GM23338 (cell line): ENCODE data around the gene CBX6. TPM values are rescaled to one million over a fixed set of nuclear protein-coding genes. Genes with fewer than 3 reads are reported as not detected.

Experiments used
- ATAC-seq: fragments of 200-7000 bp; cut with Tn5 transposase; 3 replicates; pipeline ENCODE4 v1.9.1; 2020
- DNase-seq: peaks from one replicate; pipeline ENCODE4 v3.0.0-alpha.2; 2015; ENCODE audit warnings: low spot score
- H2AFZ ChIP-seq: fragments of 200-600 bp; sonication (generic); 2 replicates; pipeline ENCODE4 v1.8.0; 2016; ENCODE audit warnings: antibody characterized with exemption, mild to moderate bottlenecking, moderate library complexity
- H3F3A ChIP-seq: fragments of 200-600 bp; sonication (generic); replicated peaks from 2 replicates; pipeline ENCODE4 v1.8.0; 2017; ENCODE audit warnings: antibody characterized with exemption, mixed run types, low read depth
- H3K27ac ChIP-seq: fragments of 200-600 bp; sonication (generic); 2 replicates; pipeline ENCODE4 v1.6.1; 2016; ENCODE audit warnings: low read depth
- H3K27me3 ChIP-seq: fragments of 200-600 bp; sonication (generic); 2 replicates; pipeline ENCODE4 v1.8.0; 2016; ENCODE audit warnings: mild to moderate bottlenecking, mixed run types, moderate library complexity; ENCODE audit not compliant: insufficient read depth
- H3K36me3 ChIP-seq: fragments of 200-600 bp; sonication (generic); 2 replicates; pipeline ENCODE4 v1.8.0; 2016; ENCODE audit warnings: mild to moderate bottlenecking; ENCODE audit not compliant: insufficient read depth
- H3K4me1 ChIP-seq: fragments of 200-600 bp; sonication (generic); 2 replicates; pipeline ENCODE4 v1.8.0; 2016; ENCODE audit warnings: mild to moderate bottlenecking, moderate library complexity; ENCODE audit not compliant: insufficient read depth
- H3K4me2 ChIP-seq: fragments of 200-600 bp; sonication (generic); 2 replicates; pipeline ENCODE4 v1.7.1; 2017; ENCODE audit warnings: mixed run types
- H3K4me3 ChIP-seq: fragments of 200-600 bp; sonication (generic); 2 replicates; pipeline ENCODE4 v1.6.1; 2016; ENCODE audit warnings: mixed run types
- H3K79me2 ChIP-seq: fragments of 200-600 bp; sonication (generic); replicated peaks from 2 replicates; pipeline ENCODE4 v1.8.0; 2017; ENCODE audit warnings: mild to moderate bottlenecking; ENCODE audit not compliant: insufficient read depth
- H3K9me2 ChIP-seq: fragments of 200-600 bp; sonication (generic); 2 replicates; pipeline ENCODE4 v1.8.0; 2017; ENCODE audit not compliant: insufficient read depth
- H4K20me1 ChIP-seq: fragments of 200-600 bp; sonication (generic); replicated peaks from 2 replicates; pipeline ENCODE4 v1.8.0; 2017; ENCODE audit warnings: mild to moderate bottlenecking; ENCODE audit not compliant: insufficient read depth
- H3K27ac Mint-ChIP-seq: 2 replicates; pipeline ENCODE4 v1.8.0; 2020; ENCODE audit warnings: inconsistent platforms, mild to moderate bottlenecking, moderate library complexity, mixed read lengths
- H3K27me3 Mint-ChIP-seq: 3 replicates; pipeline ENCODE4 v1.8.0; 2022; ENCODE audit warnings: low read depth, mild to moderate bottlenecking, moderate library complexity, mixed read lengths, inconsistent platforms; ENCODE audit not compliant: insufficient read depth, poor library complexity
- H3K36me3 Mint-ChIP-seq: 3 replicates; pipeline ENCODE4 v1.8.0; 2021; ENCODE audit warnings: low read depth, mild to moderate bottlenecking, inconsistent platforms, moderate library complexity, mixed read lengths
- H3K4me1 Mint-ChIP-seq: 3 replicates; pipeline ENCODE4 v1.8.0; 2020; ENCODE audit warnings: mild to moderate bottlenecking, inconsistent platforms, mixed read lengths
- H3K4me3 Mint-ChIP-seq: 3 replicates; pipeline ENCODE4 v1.8.0; 2021; ENCODE audit warnings: moderate library complexity, mild to moderate bottlenecking, inconsistent platforms, mixed read lengths
- H3K9me3 Mint-ChIP-seq: 3 replicates; pipeline ENCODE4 v1.8.0; 2020; ENCODE audit warnings: moderate library complexity, mild to moderate bottlenecking, inconsistent platforms, mixed read lengths
- CREB1 ChIP-seq: fragments of 250-450 bp; sonication (Bioruptor Pico); IDR thresholded peaks from 2 replicates; pipeline ENCODE4 v1.5.0; 2020; ENCODE audit warnings: low read depth, mild to moderate bottlenecking, moderate library complexity
- EZH2 ChIP-seq: fragments of 200-600 bp; sonication (generic); IDR thresholded peaks from one replicate; pipeline ENCODE4 v1.8.0; 2017; ENCODE audit warnings: antibody characterized with exemption, mild to moderate bottlenecking, low read depth; ENCODE audit not compliant: unreplicated experiment
- EZH2phosphoT487 ChIP-seq: fragments of 200-600 bp; sonication (generic); IDR thresholded peaks from one replicate; pipeline ENCODE4 v1.8.1; 2018; ENCODE audit warnings: antibody characterized with exemption; ENCODE audit not compliant: unreplicated experiment
- JUNB ChIP-seq: IDR thresholded peaks from one replicate; pipeline ENCODE4 v1.6.1; 2016; ENCODE audit warnings: antibody characterized with exemption; ENCODE audit not compliant: unreplicated experiment
- NANOG ChIP-seq: IDR thresholded peaks from 2 replicates; pipeline ENCODE4 v1.6.1; 2016; ENCODE audit warnings: antibody characterized with exemption, borderline replicate concordance
- POLR2AphosphoS5 ChIP-seq: IDR thresholded peaks from 2 replicates; pipeline ENCODE4 v1.6.1; 2016; ENCODE audit warnings: antibody characterized with exemption, low read depth
- STAT1 ChIP-seq: IDR thresholded peaks from one replicate; pipeline ENCODE4 v1.6.1; 2016; ENCODE audit warnings: antibody characterized with exemption; ENCODE audit not compliant: unreplicated experiment
- ZNF114 ChIP-seq: fragments of 250-450 bp; sonication (Bioruptor Pico); IDR thresholded peaks from 2 replicates; pipeline ENCODE4 v1.5.0; 2020; ENCODE audit warnings: mild to moderate bottlenecking, moderate library complexity
- ZNF331 ChIP-seq: fragments of 250-450 bp; sonication (Bioruptor Pico); IDR thresholded peaks from 2 replicates; pipeline ENCODE4 v1.5.0; 2020; ENCODE audit warnings: low read depth, mild to moderate bottlenecking, moderate library complexity
- polyA plus RNA-seq: library from polyadenylated mRNA; unstranded; fragments of >200 nt; fragmentation: Nextera tagmentation; extraction: Ambion mirVana; gene quantifications from 2 replicates; pipeline ENCODE4 v1.2.1, GENCODE V29; 2016
- total RNA-seq: library from RNA; depleted of rRNA; stranded (reverse); fragments of >200 nt; shearing (Covaris generic); gene quantifications from 2 replicates; pipeline ENCODE4 v1.2.3, GENCODE V29; 2014
- TF ChIP-seq, protein P1 (sequence below), 2 experiments: fragments of 200-600 bp in 1 of 2; sonication (generic) in 1 of 2; conservative IDR thresholded peaks; 2 replicates each; pipeline versions ENCODE4 v1.5.1 to v1.6.1; 2016 to 2017; ENCODE audit warnings: antibody characterized with exemption in 2 of 2, low read depth in 2 of 2, mild to moderate bottlenecking in 2 of 2, moderate library complexity in 1 of 2
- TF ChIP-seq, protein P2 (sequence below): fragments of 250-450 bp; sonication (Bioruptor Pico); IDR thresholded peaks from 2 replicates; pipeline ENCODE4 v1.5.0; 2020; ENCODE audit warnings: mild to moderate bottlenecking, moderate library complexity
- TF ChIP-seq, protein P3 (sequence below): IDR thresholded peaks from 2 replicates; pipeline ENCODE4 v1.6.1; 2016; ENCODE audit warnings: antibody characterized with exemption
- TF ChIP-seq, protein P4 (sequence below): IDR thresholded peaks from one replicate; pipeline ENCODE4 v1.6.1; 2018; ENCODE audit warnings: antibody characterized with exemption; ENCODE audit not compliant: unreplicated experiment

The CBX6 gene
- total and polyA plus RNA-seq, 2 experiments from 2014 or later, result 18.5 to 23.0 TPM

DNA sequence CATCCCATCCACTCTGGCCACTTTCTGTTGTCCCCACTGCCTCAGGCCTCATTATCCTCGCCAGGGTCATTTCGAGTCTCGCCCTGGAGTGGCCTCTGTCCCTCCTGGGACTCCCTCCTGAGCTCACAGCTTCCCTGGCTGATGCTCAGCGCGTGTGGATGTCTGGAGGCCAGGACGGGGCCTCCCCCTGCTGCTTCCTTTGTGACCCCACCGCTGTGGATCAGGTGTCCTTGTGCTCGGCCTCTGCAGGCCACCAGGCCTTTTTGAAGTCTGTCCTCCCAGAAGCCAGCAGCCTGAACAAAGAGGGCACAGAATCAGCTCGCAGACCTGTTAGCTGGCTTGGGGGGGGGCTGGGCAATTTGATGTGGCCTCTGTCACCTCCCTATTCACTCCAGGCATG is 13.5 kb downstream of the CBX6 start:
- Mint-ChIP-seq H3K27ac (no peak overlapping the region), H3K4me3 (no peak overlapping the region), H3K36me3 (no peaks in the 10 kb centered on the region), H3K9me3 (no peaks in the 10 kb centered on the region), H3K4me1 (peaks cover 31% of the 10 kb centered on the region), H3K27me3 (peaks cover 18% of the 10 kb centered on the region)
- Histone ChIP-seq H3K79me2 (no peaks in the 10 kb centered on the region), H3K4me1 (peaks cover 29% of the 10 kb centered on the region), H3F3A (peaks cover 4% of the 10 kb centered on the region; the same call in 1 of the 2 replicates), H3K27ac (no peak overlapping the region), H3K36me3 (no peaks in the 10 kb centered on the region), H3K27me3 (no peaks in the 10 kb centered on the region), H3K9me2 (no peaks in the 10 kb centered on the region), H4K20me1 (peaks cover 13% of the 10 kb centered on the region), H3K4me3 (no peak overlapping the region), H3K4me2 (no peak overlapping the region), H2AFZ (no peak overlapping the region)
- TF ChIP-seq NANOG (no peak), EZH2 (no peak), STAT1 (no peak), ZNF114 (CRISPR knock-in tag) (no peak), POLR2AphosphoS5 (no peak), JUNB (no peak), CREB1 (CRISPR knock-in tag) (no peak), EZH2phosphoT487 (no peak), ZNF331 (CRISPR knock-in tag) (no peak)
- TF ChIP-seq, protein P1, sequence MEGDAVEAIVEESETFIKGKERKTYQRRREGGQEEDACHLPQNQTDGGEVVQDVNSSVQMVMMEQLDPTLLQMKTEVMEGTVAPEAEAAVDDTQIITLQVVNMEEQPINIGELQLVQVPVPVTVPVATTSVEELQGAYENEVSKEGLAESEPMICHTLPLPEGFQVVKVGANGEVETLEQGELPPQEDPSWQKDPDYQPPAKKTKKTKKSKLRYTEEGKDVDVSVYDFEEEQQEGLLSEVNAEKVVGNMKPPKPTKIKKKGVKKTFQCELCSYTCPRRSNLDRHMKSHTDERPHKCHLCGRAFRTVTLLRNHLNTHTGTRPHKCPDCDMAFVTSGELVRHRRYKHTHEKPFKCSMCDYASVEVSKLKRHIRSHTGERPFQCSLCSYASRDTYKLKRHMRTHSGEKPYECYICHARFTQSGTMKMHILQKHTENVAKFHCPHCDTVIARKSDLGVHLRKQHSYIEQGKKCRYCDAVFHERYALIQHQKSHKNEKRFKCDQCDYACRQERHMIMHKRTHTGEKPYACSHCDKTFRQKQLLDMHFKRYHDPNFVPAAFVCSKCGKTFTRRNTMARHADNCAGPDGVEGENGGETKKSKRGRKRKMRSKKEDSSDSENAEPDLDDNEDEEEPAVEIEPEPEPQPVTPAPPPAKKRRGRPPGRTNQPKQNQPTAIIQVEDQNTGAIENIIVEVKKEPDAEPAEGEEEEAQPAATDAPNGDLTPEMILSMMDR (conservative IDR thresholded peaks at IDR 0.05; ENCODE audit: low read depth in 2 of 2), result no peak
- TF ChIP-seq, protein P2, sequence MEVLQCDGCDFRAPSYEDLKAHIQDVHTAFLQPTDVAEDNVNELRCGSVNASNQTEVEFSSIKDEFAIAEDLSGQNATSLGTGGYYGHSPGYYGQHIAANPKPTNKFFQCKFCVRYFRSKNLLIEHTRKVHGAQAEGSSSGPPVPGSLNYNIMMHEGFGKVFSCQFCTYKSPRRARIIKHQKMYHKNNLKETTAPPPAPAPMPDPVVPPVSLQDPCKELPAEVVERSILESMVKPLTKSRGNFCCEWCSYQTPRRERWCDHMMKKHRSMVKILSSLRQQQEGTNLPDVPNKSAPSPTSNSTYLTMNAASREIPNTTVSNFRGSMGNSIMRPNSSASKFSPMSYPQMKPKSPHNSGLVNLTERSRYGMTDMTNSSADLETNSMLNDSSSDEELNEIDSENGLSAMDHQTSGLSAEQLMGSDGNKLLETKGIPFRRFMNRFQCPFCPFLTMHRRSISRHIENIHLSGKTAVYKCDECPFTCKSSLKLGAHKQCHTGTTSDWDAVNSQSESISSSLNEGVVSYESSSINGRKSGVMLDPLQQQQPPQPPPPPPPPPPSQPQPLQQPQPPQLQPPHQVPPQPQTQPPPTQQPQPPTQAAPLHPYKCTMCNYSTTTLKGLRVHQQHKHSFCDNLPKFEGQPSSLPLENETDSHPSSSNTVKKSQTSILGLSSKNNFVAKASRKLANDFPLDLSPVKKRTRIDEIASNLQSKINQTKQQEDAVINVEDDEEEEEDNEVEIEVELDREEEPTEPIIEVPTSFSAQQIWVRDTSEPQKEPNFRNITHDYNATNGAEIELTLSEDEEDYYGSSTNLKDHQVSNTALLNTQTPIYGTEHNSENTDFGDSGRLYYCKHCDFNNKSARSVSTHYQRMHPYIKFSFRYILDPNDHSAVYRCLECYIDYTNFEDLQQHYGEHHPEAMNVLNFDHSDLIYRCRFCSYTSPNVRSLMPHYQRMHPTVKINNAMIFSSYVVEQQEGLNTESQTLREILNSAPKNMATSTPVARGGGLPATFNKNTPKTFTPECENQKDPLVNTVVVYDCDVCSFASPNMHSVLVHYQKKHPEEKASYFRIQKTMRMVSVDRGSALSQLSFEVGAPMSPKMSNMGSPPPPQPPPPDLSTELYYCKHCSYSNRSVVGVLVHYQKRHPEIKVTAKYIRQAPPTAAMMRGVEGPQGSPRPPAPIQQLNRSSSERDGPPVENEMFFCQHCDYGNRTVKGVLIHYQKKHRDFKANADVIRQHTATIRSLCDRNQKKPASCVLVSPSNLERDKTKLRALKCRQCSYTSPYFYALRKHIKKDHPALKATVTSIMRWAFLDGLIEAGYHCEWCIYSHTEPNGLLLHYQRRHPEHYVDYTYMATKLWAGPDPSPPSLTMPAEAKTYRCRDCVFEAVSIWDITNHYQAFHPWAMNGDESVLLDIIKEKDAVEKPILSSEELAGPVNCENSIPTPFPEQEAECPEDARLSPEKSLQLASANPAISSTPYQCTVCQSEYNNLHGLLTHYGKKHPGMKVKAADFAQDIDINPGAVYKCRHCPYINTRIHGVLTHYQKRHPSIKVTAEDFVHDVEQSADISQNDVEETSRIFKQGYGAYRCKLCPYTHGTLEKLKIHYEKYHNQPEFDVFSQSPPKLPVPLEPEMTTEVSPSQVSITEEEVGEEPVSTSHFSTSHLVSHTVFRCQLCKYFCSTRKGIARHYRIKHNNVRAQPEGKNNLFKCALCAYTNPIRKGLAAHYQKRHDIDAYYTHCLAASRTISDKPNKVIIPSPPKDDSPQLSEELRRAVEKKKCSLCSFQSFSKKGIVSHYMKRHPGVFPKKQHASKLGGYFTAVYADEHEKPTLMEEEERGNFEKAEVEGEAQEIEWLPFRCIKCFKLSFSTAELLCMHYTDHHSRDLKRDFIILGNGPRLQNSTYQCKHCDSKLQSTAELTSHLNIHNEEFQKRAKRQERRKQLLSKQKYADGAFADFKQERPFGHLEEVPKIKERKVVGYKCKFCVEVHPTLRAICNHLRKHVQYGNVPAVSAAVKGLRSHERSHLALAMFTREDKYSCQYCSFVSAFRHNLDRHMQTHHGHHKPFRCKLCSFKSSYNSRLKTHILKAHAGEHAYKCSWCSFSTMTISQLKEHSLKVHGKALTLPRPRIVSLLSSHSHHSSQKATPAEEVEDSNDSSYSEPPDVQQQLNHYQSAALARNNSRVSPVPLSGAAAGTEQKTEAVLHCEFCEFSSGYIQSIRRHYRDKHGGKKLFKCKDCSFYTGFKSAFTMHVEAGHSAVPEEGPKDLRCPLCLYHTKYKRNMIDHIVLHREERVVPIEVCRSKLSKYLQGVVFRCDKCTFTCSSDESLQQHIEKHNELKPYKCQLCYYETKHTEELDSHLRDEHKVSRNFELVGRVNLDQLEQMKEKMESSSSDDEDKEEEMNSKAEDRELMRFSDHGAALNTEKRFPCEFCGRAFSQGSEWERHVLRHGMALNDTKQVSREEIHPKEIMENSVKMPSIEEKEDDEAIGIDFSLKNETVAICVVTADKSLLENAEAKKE (CRISPR knock-in tag), result no peak
- TF ChIP-seq, protein P3, sequence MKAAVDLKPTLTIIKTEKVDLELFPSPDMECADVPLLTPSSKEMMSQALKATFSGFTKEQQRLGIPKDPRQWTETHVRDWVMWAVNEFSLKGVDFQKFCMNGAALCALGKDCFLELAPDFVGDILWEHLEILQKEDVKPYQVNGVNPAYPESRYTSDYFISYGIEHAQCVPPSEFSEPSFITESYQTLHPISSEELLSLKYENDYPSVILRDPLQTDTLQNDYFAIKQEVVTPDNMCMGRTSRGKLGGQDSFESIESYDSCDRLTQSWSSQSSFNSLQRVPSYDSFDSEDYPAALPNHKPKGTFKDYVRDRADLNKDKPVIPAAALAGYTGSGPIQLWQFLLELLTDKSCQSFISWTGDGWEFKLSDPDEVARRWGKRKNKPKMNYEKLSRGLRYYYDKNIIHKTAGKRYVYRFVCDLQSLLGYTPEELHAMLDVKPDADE, result no peak
- TF ChIP-seq, protein P4, sequence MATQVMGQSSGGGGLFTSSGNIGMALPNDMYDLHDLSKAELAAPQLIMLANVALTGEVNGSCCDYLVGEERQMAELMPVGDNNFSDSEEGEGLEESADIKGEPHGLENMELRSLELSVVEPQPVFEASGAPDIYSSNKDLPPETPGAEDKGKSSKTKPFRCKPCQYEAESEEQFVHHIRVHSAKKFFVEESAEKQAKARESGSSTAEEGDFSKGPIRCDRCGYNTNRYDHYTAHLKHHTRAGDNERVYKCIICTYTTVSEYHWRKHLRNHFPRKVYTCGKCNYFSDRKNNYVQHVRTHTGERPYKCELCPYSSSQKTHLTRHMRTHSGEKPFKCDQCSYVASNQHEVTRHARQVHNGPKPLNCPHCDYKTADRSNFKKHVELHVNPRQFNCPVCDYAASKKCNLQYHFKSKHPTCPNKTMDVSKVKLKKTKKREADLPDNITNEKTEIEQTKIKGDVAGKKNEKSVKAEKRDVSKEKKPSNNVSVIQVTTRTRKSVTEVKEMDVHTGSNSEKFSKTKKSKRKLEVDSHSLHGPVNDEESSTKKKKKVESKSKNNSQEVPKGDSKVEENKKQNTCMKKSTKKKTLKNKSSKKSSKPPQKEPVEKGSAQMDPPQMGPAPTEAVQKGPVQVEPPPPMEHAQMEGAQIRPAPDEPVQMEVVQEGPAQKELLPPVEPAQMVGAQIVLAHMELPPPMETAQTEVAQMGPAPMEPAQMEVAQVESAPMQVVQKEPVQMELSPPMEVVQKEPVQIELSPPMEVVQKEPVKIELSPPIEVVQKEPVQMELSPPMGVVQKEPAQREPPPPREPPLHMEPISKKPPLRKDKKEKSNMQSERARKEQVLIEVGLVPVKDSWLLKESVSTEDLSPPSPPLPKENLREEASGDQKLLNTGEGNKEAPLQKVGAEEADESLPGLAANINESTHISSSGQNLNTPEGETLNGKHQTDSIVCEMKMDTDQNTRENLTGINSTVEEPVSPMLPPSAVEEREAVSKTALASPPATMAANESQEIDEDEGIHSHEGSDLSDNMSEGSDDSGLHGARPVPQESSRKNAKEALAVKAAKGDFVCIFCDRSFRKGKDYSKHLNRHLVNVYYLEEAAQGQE, result no peak
- DNase-seq, result no peak
- no peak for ATAC-seq
